HepG2 (cell line): ENCODE results near the gene TENM3. TPM values are rescaled to one million over a fixed set of nuclear protein-coding genes. Genes with fewer than 3 reads are reported as not detected.
A peak's percentile ranks its signal among the peaks of the same experiment; 100 is the strongest.

Experiments
- ATF7-NPFF ChIP-seq: sonication (generic); formaldehyde crosslinking; IDR thresholded peaks from 2 replicates; pipeline ENCODE4 v1.8.1; 2023; ENCODE audit warnings: mild to moderate bottlenecking, low read depth, missing genetic modification reagents, moderate library complexity
- FOXA1 ChIP-seq, 2 experiments: fragments of 450-650 bp in 1 of 2; sonication (generic) in 1 of 2; formaldehyde crosslinking in 1 of 2; IDR thresholded peaks; 2 replicates each; pipeline versions ENCODE4 v1.4.0 to v1.6.1; 2016 to 2020; ENCODE audit warnings: missing genetic modification reagents in 1 of 2
- HNRNPLL ChIP-seq: fragments of 200-400 bp; formaldehyde crosslinking; IDR thresholded peaks from 2 replicates; pipeline ENCODE4 v1.6.1; 2017; ENCODE audit warnings: mild to moderate bottlenecking, low read depth, low read length; ENCODE audit not compliant: poor library complexity, severe bottlenecking
- PTBP1 ChIP-seq: fragments of 200-400 bp; formaldehyde crosslinking; IDR thresholded peaks from 2 replicates; pipeline ENCODE4 v1.6.1; 2018; ENCODE audit warnings: low read length, low read depth; ENCODE audit not compliant: poor library complexity, severe bottlenecking
- RAD21 ChIP-seq: fragments of 450-650 bp; formaldehyde crosslinking; IDR thresholded peaks from 2 replicates; pipeline ENCODE4 v1.5.0; 2020; ENCODE audit warnings: mild to moderate bottlenecking
- SALL1 ChIP-seq: sonication (generic); formaldehyde crosslinking; IDR thresholded peaks from 2 replicates; pipeline ENCODE4 v1.8.0; 2022; ENCODE audit warnings: mild to moderate bottlenecking, missing genetic modification reagents
- XRCC5 ChIP-seq: fragments of 200-400 bp; formaldehyde crosslinking; optimal IDR thresholded peaks from 2 replicates; pipeline ENCODE3; 2017; ENCODE audit warnings: mild to moderate bottlenecking, low read length
- ZFP41 ChIP-seq: sonication (generic); formaldehyde crosslinking; IDR thresholded peaks from 2 replicates; pipeline ENCODE4 v1.4.0; 2020; ENCODE audit warnings: mild to moderate bottlenecking, missing genetic modification reagents, borderline replicate concordance
- ZNF138 ChIP-seq: sonication (generic); formaldehyde crosslinking; IDR thresholded peaks from 2 replicates; pipeline ENCODE4 v1.5.0; 2020; ENCODE audit warnings: mild to moderate bottlenecking, low read depth, missing genetic modification reagents
- ZNF563 ChIP-seq: sonication (generic); formaldehyde crosslinking; IDR thresholded peaks from 2 replicates; pipeline ENCODE4 v1.8.0; 2022; ENCODE audit warnings: mild to moderate bottlenecking, moderate library complexity, missing genetic modification reagents
- ZNF652 ChIP-seq: IDR thresholded peaks from 2 replicates; pipeline ENCODE4 v1.6.1; 2016; ENCODE audit warnings: low read depth, borderline replicate concordance
- ZNF672 ChIP-seq: sonication (generic); formaldehyde crosslinking; IDR thresholded peaks from 2 replicates; pipeline ENCODE4 v1.8.1; 2022; ENCODE audit warnings: missing genetic modification reagents
- polyA plus RNA-seq, 8 experiments: library from polyadenylated mRNA; depleted of rRNA in 3 of 8; stranded (reverse) in 7 of 8; unstranded in 1 of 8; fragments of >200 nt; fragmentation: Illumina TruSeq in 4 of 8; extraction: Trizol in 4 of 8; gene quantifications; 2 replicates each; pipeline versions ENCODE4 v1.2.1 to v1.2.3, GENCODE V29; 2011 to 2016; ENCODE audit warnings: low read depth in 4 of 8, missing spikeins in 1 of 8, mixed read lengths in 1 of 8; ENCODE audit not compliant: insufficient read depth in 1 of 8
- total RNA-seq, 5 experiments: library from RNA; depleted of rRNA; stranded (reverse); fragments of >200 nt; fragmentation: Illumina TruSeq; extraction: Trizol; gene quantifications; 2 replicates each; pipeline ENCODE4 v1.2.3, GENCODE V29; 2016; ENCODE audit warnings: low read depth in 1 of 5
- TF ChIP-seq, protein P1 (sequence below): sonication (generic); formaldehyde crosslinking; IDR thresholded peaks from 2 replicates; pipeline ENCODE4 v1.5.1; 2020; ENCODE audit warnings: mild to moderate bottlenecking, missing genetic modification reagents, moderate library complexity
- TF ChIP-seq, protein P2 (sequence below): IDR thresholded peaks from 2 replicates; pipeline ENCODE4 v1.4.0; 2020; ENCODE audit warnings: mild to moderate bottlenecking, missing genetic modification reagents
- TF ChIP-seq, protein P3 (sequence below): IDR thresholded peaks from 2 replicates; pipeline ENCODE4 v1.6.1; 2012; ENCODE audit warnings: inconsistent platforms

TENM3 gene
- total and polyA plus RNA-seq, 2 of the 13 experiments (the other 11 are each of a cell fraction or from before 2014, with no cell fraction given): 0.04 TPM; not detected in 1

- TF ChIP-seq, protein P1, sequence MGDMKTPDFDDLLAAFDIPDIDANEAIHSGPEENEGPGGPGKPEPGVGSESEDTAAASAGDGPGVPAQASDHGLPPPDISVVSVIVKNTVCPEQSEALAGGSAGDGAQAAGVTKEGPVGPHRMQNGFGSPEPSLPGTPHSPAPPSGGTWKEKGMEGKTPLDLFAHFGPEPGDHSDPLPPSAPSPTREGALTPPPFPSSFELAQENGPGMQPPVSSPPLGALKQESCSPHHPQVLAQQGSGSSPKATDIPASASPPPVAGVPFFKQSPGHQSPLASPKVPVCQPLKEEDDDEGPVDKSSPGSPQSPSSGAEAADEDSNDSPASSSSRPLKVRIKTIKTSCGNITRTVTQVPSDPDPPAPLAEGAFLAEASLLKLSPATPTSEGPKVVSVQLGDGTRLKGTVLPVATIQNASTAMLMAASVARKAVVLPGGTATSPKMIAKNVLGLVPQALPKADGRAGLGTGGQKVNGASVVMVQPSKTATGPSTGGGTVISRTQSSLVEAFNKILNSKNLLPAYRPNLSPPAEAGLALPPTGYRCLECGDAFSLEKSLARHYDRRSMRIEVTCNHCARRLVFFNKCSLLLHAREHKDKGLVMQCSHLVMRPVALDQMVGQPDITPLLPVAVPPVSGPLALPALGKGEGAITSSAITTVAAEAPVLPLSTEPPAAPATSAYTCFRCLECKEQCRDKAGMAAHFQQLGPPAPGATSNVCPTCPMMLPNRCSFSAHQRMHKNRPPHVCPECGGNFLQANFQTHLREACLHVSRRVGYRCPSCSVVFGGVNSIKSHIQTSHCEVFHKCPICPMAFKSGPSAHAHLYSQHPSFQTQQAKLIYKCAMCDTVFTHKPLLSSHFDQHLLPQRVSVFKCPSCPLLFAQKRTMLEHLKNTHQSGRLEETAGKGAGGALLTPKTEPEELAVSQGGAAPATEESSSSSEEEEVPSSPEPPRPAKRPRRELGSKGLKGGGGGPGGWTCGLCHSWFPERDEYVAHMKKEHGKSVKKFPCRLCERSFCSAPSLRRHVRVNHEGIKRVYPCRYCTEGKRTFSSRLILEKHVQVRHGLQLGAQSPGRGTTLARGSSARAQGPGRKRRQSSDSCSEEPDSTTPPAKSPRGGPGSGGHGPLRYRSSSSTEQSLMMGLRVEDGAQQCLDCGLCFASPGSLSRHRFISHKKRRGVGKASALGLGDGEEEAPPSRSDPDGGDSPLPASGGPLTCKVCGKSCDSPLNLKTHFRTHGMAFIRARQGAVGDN (CRISPR knock-in tag): peak; percentile 56
- TF ChIP-seq FOXA1 (IDR thresholded peaks at IDR 0.05) (no peak), FOXA1 (CRISPR knock-in tag; IDR thresholded peaks at IDR 0.05) (peak; percentile 82), XRCC5 (peak; percentile 30), ZNF138 (CRISPR knock-in tag) (no peak), ZNF563 (CRISPR knock-in tag) (0 out of 2 replicates have a peak, but pooled peaks have one; percentile 2), ZNF672 (CRISPR knock-in tag) (0 out of 2 replicates have a peak, but pooled peaks have one; percentile 35), RAD21 (peak; percentile 16; the same call in 1 of the 2 replicates), ZFP41 (CRISPR knock-in tag) (no peak), HNRNPLL (peak; percentile 25), ZNF652 (CRISPR knock-in tag) (peak; percentile 93), SALL1 (CRISPR knock-in tag) (0 out of 2 replicates have a peak, but pooled peaks have one; percentile 33), ATF7-NPFF (CRISPR knock-in tag) (peak; percentile 67), PTBP1 (no peak)
- TF ChIP-seq, protein P2, sequence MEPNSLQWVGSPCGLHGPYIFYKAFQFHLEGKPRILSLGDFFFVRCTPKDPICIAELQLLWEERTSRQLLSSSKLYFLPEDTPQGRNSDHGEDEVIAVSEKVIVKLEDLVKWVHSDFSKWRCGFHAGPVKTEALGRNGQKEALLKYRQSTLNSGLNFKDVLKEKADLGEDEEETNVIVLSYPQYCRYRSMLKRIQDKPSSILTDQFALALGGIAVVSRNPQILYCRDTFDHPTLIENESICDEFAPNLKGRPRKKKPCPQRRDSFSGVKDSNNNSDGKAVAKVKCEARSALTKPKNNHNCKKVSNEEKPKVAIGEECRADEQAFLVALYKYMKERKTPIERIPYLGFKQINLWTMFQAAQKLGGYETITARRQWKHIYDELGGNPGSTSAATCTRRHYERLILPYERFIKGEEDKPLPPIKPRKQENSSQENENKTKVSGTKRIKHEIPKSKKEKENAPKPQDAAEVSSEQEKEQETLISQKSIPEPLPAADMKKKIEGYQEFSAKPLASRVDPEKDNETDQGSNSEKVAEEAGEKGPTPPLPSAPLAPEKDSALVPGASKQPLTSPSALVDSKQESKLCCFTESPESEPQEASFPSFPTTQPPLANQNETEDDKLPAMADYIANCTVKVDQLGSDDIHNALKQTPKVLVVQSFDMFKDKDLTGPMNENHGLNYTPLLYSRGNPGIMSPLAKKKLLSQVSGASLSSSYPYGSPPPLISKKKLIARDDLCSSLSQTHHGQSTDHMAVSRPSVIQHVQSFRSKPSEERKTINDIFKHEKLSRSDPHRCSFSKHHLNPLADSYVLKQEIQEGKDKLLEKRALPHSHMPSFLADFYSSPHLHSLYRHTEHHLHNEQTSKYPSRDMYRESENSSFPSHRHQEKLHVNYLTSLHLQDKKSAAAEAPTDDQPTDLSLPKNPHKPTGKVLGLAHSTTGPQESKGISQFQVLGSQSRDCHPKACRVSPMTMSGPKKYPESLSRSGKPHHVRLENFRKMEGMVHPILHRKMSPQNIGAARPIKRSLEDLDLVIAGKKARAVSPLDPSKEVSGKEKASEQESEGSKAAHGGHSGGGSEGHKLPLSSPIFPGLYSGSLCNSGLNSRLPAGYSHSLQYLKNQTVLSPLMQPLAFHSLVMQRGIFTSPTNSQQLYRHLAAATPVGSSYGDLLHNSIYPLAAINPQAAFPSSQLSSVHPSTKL (CRISPR knock-in tag): 0 out of 2 replicates have a peak, but pooled peaks have one; percentile 13
- TF ChIP-seq, protein P3, sequence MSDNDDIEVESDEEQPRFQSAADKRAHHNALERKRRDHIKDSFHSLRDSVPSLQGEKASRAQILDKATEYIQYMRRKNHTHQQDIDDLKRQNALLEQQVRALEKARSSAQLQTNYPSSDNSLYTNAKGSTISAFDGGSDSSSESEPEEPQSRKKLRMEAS: peak; percentile 56
Observed at GRCh38 chr4:182448281-182449151, 205.3 kb downstream of the TENM3 start (continued).
